SKM-1 treated with dmso at 0.1 percent for 144 hours (cell line): Measurements from ENCODE around the gene ACSS1.

Experiments used
- DNase-seq: peaks from one replicate; lab custom pipeline; 2025; ENCODE audit not compliant: unreplicated experiment; lab: John Stamatoyannopoulos, UW

ACSS1 gene

DNA sequence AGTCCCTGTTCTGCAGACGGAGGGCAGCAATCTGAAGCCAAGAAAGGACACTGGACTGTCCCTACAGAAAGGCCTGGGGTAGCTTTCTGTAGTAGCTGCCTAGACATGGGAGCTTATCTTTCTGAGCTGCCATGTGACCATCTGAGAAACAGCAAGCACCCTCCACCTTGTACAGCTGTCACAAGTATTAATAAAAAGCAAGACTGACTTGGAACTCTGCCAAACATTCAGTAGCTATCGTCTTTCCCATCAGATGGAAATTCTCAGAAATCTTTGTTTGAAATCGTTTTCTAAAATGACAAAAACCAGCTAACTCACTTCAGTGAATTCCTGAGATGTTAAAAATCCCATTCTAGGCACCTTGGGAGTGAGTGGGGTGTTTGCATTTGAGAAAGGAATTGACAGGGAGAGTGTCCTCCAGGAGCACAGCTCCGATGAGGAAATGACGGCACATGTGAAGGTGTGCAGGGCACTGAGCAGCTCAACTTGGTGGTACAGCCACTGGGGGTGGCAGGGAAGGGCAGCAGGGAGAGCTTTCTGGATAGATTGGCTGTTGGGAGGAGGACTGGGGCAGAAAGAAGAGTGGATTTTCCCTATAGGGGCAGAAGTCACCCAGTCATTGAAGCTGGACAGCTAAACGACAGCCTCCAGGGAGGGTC lies 24.5 kb downstream of the ACSS1 start:
- DNase-seq = no peak

GRCh38 chr20:25032478-25033264 lies 25.3 kb downstream of the ACSS1 start:
- DNase-seq = no peak

GRCh38 chr20:25032065-25032477 lies 25.9 kb downstream of the ACSS1 start:
- no peak for DNase-seq

DNA sequence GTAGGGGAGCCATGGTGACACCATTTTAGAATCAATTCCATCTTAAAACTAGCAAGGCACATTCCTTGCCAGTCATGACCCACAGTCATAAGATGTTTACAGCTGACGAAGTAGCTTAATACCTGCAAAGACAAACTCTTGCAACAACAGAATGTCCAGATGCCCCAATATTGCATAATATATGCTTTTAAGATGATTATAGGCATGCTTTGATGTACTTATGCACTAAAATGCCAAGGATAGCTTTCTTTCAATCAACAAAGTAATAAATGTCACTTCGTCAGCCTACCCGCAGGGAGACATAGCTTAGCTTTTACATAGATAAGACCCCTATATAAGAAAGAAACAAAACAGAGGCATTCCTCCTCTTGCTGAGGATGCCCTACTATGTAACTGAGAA lies 26.7 kb downstream of the ACSS1 start:
- DNase-seq = no peak

DNA sequence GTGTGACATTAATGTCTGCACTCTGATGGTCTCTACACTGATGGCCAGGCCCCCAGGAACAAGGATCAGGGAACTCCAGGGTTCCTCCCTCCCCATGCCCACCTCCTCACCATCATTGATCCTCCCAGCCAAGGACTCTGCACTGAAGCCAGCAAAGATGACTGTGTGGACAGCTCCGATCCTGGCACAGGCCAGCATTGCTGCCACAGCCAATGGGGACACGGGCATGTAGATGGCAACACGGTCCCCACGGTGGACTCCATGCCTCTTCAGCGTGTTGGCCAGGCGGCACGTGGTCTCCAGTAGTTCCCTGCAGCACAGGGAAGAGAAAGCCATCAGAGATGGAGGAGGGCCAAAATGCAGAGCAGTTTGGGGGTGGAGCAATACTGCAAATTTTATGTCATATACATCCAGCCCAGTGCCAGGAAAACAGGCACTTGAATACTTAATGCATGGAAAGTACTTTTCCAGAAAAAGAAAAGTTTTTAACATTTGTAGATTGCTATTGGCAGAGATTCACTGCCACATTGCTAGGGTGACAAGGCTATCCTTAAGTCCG lies 27.2 kb downstream of the ACSS1 start:
- no peak for DNase-seq

GRCh38 chr20:25030007-25030648 lies 27.8 kb downstream of the ACSS1 start:
- DNase-seq = no peak

GRCh38 chr20:25025986-25026605 lies 31.8 kb downstream of the ACSS1 start:
- no peak for DNase-seq

DNA sequence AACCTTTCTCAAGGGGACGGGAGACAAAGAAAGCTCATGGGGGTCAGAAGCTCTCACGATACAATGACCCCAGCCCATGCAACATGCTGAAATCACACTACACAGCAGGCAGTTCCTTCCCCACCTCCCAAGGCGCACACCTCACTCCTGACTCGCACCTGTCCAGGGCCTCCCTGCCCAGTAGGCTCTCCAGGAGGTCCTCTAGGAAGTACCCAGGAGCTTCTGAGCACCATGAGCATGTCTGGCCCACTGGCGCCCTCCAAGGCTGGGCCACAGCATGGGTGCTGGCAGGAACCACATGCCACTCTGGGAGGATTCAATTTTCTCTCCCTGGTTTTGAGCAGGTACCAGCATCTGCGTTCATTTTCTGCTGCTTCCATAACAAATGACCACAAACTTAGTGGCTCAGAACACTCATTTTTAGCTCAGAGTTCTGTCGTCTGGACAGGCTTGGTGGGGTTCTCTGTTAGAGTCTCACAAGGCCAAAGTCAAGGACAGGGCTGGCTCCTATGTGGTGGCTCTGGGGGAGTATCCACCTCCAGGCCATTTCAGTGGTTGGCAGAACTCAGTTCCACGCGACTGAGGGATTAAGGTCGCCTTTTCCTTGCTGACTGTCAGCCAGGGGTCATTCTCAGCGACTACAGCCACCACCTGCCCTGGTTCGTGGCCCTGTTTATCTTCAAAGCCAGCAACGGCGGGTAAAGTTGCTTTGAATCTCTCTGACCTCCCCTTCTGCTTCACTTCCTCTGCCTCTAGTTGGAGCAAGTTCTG lies 32.7 kb downstream of the ACSS1 start:
- DNase-seq = no peak

GRCh38 chr20:25024171-25024570 lies 33.8 kb downstream of the ACSS1 start:
- no peak for DNase-seq

DNA sequence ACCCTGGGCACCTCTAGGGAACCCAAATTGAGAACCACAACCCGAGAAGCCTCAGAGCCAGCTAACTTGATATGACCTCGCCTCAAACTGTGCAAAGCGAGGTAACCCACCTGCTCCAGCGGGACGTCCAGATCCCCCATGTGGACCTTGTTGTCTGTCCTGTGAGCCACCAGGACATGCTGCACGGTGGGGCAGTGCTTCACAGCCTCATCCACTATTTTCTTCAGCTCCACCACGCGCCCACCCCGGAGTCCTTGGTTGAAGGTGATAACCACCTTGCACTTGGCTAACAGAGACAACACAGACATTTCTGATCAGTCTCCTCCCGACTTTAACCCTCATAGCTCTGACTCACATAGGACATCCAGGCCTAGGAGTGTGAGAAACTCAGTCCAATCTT lies 34.6 kb downstream of the ACSS1 start:
- DNase-seq = no peak

DNA sequence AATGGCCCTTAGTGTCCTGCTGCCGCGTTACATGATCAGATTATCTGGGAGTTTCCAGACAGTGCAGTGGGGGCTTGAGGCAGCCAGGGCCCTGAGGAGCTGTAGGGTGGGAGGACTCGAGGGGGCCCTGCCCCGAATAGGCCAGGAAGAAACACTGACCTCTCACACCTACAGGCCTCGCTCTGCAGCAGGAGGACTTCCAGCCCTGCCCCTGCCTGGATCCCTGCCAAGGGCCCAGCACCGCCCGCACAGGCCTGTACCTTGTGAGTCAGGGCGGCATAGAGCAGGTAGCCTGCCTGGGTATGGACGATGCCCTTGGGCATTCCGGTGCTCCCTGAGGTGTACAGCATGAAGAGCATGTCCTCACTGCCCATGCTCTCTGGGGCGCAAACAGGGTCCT lies 35.3 kb downstream of the ACSS1 start:
- DNase-seq = no peak

DNA sequence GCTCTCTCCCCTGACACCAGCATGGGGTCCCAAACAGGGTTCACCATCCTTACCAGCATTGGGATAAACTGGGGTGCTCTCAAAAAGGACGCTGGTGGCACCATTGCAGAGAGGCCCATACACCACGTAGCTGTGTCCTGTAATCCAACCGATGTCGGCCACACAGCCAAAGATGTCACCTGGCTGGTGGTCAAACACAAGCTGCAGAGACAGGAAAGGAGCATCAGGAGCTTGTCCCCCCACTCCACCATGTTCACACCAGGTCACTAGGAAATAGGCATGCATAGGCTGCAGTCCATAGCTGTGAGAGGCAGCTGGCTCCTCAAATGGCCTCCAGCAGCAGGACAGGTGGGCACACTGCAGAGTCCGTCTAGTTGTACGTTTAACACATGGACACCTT lies 36.6 kb downstream of the ACSS1 start:
- DNase-seq = no peak

GRCh38 chr20:25020901-25021301 lies 37.0 kb downstream of the ACSS1 start:
- no peak for DNase-seq

DNA sequence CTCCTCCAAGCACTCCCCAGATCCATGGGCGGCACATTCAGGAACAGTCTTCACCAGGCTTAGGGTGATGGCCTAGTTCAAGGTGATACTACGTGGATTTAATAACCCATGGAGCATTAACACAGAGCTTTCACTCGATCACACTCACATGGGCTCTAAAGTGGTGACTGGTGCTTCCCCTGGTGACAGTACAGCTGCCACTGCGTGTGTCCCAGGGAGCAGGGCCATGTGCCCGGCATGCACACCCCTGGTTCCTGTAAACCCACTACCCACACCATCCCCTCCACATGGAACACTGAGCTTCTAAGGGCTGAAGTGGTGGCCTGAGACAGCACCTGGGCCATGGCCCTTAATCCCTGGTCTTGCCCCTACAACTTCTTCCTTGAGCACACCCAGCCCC lies 37.6 kb downstream of the ACSS1 start:
- DNase-seq = no peak

DNA sequence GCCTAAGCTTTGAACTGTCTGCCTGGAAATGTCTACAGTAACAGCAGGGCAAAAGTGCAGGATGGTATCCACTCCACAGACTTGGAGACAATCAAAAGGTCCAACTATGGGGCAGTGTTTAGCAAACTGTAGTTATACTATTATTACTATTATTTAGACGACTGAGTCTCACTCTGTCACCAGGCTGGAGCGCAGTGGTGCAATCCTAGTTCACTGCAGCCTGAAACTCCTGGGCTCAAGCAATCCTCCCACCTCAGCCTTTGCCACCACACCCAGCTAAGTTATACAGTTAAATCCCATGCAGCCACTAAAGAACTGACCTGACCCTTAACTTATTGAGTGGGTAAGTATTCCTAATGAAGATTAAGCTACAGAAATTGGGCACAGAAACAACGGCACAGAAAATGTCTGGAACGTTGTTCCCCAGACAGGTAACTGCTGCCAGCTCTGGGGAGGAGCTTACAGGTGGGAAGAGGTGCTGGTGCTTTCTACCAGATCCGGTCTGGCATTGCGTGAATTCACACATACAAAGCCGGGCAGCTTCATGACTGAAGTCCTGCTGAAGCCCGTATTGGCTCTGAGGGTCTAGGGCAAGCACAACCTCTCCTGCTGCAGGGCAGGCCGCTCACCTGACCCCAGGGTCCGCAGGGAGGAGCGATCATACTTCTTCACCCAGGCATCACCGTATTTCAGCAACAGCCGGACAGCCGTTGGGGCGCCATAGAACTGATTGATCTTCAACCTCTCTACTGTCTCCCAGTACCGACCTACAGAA lies 38.4 kb downstream of the ACSS1 start:
- no peak for DNase-seq

DNA sequence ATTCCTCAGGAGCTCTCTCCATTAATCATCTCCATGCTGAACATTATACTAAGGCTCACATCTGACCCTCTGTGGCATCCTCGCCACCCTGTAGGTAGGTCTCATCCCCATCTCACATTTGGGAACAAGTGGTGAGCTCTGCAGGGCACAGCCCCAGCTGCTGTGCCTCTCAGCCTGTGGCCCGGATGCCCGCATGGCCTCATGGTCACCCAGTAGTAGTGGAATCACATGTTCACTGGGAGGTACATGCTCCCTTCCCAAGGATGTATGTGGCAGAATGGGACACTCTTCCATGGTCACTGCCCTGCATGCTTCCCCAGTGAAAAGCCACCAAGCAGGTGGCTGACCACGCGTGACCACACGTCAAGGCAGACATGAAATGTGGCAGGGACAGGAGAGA lies 39.1 kb downstream of the ACSS1 start:
- DNase-seq = no peak

- DNase-seq = no peak
These were observed 39.5 kb downstream of the ACSS1 start for GRCh38 chr20:25018425-25018824.

DNA sequence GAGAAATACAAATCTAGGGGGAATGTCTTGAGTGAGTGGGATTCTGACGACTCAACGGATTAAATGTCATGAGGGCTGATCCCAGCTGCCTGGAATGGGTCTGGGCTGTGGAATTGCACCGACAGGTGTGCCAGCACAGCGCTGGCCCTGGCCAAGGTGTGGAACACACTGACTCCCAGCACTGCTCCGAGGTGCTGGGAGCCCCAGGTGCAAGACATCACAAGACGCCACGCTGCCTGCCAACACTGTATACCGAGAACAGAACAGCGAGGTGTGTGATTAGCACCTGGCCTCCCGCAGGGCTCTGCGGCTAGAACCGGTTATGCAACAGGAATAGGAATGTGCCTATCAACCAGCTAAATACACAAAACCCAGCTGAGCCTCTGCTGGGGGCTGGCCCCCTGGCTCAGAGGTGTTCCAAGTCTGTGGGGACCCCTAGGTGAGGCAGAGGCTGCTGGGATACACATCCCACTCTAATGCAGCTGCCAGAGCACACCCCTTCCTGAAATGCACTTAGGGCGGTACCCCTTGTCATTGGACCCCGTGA lies 40.6 kb downstream of the ACSS1 start:
- no peak for DNase-seq

DNA sequence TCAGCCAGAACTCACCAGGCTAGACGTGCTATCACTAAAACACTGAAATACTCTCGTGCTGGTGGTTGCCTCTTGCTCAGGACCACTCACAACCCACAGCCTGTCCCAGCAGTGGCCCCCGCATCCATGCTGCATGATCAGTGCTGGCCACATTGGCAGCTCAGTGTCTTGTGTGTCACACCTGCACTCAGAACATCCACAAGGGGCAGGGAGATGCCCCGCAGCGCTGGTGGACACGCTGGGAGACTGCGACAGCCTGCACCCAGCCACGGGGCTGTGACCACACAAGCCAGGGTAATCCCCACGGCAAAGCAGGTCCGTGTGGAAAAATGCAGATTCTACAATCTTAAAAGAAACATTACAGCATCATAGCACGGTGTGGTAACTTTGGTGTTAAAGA lies 41.5 kb downstream of the ACSS1 start:
- no peak for DNase-seq

DNA sequence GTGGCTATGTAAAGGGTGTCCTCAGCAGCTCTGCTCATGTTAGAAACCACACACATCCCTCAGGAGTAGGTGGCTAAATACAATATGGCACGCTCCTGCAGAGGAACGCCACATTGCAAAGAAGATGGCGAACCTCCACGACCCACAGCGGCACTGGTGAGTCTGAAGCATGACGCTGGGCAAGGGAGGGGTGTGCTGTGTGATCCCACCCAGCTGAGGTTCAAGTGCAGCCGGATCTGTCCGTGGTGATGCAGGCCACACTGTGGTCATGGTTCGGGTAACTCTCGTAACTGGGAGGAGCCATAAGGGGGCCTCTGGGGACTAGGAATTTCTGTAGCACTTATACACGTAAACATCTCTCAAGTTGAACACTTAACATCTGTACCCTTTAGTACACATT lies 42.0 kb downstream of the ACSS1 start:
- DNase-seq = no peak
